IMR-90 (cell line): ENCODE measurements around the gene PIMREG. TPM values are rescaled to one million over a fixed set of nuclear protein-coding genes. Genes with fewer than 3 reads are reported as not detected.

Experiments
- ATAC-seq: fragments of 200-7000 bp; cut with Tn5 transposase; 2 replicates; pipeline ENCODE4 v1.9.1; 2020; ENCODE audit warnings: low read depth, mild to moderate bottlenecking, moderate library complexity
- BruUV-seq: library from RNA; stranded (reverse); fragments of 400-500 nt; replicated peaks from 2 replicates; lab custom pipeline; 2021; lab: Mats Ljungman, UMichigan
- CTCF ChIA-PET: fragments of 300-600 bp; formaldehyde crosslinking; extraction: SDS; loops from one replicate; lab custom pipeline; 2021; ENCODE audit warnings: antibody characterized with exemption; lab: Yijun Ruan, JAX
- POLR2A ChIA-PET: fragments of 300-600 bp; sonication (Branson Sonifier 250); formaldehyde crosslinking; loops from one replicate; lab custom pipeline; 2022; ENCODE audit warnings: antibody characterized with exemption; ENCODE audit not compliant: unreplicated experiment; lab: Charles Lee
- DNase-seq: peaks from one replicate; pipeline ENCODE4 v3.0.0; 2013
- H2AFZ ChIP-seq: replicated peaks from 2 replicates; pipeline ENCODE3; 2013; ENCODE audit warnings: low read length, mild to moderate bottlenecking; ENCODE audit not compliant: poor library complexity
- H2AK5ac ChIP-seq: 2 replicates; pipeline ENCODE4 v1.6.1; 2013; ENCODE audit warnings: low read depth, low read length, inconsistent platforms
- H2AK9ac ChIP-seq: replicated peaks from 2 replicates; pipeline ENCODE3; 2013; ENCODE audit warnings: mild to moderate bottlenecking, low read depth, low read length, moderate library complexity; ENCODE audit not compliant: poor library complexity
- H2BK120ac ChIP-seq: 2 replicates; pipeline ENCODE4 v1.6.1; 2013; ENCODE audit warnings: low read depth, low read length, inconsistent platforms
- H2BK15ac ChIP-seq: 3 replicates; pipeline ENCODE4 v1.6.1; 2013; ENCODE audit warnings: low read depth, low read length, inconsistent platforms
- H2BK20ac ChIP-seq: 2 replicates; pipeline ENCODE4 v1.6.1; 2013; ENCODE audit warnings: low read depth, mild to moderate bottlenecking, inconsistent platforms, low read length, moderate library complexity
- H2BK5ac ChIP-seq: 2 replicates; pipeline ENCODE4 v1.6.1; 2013; ENCODE audit warnings: mild to moderate bottlenecking, low read depth, low read length, inconsistent platforms; ENCODE audit not compliant: poor library complexity, severe bottlenecking
- H3K14ac ChIP-seq: replicated peaks from 2 replicates; pipeline ENCODE4 v1.6.1; 2013; ENCODE audit warnings: low read depth, low read length, inconsistent platforms
- H3K18ac ChIP-seq: 2 replicates; pipeline ENCODE4 v1.6.1; 2013; ENCODE audit warnings: low read depth, low read length, control low read depth
- H3K23ac ChIP-seq: 2 replicates; pipeline ENCODE4 v1.6.1; 2013; ENCODE audit warnings: low read depth, low read length, inconsistent platforms
- H3K27ac ChIP-seq: 2 replicates; pipeline ENCODE4 v1.5.1; 2013; ENCODE audit warnings: mild to moderate bottlenecking, control low read depth, low read length; ENCODE audit not compliant: insufficient read depth
- H3K27me3 ChIP-seq: 2 replicates; pipeline ENCODE4 v1.6.1; 2013; ENCODE audit warnings: low read length; ENCODE audit not compliant: control insufficient read depth, insufficient read depth
- H3K36me3 ChIP-seq: 2 replicates; pipeline ENCODE4 v1.6.1; 2013; ENCODE audit warnings: low read length, mixed read lengths; ENCODE audit not compliant: control insufficient read depth, insufficient read depth
- H3K4ac ChIP-seq: 2 replicates; pipeline ENCODE4 v1.6.1; 2013; ENCODE audit warnings: low read depth, low read length, inconsistent platforms
- H3K4me1 ChIP-seq: 2 replicates; pipeline ENCODE4 v1.6.1; 2013; ENCODE audit warnings: low read length, mixed read lengths; ENCODE audit not compliant: control insufficient read depth, insufficient read depth
- H3K4me2 ChIP-seq: 2 replicates; pipeline ENCODE4 v1.6.1; 2013; ENCODE audit warnings: low read depth, mild to moderate bottlenecking, control low read depth, low read length, moderate library complexity
- H3K4me3 ChIP-seq: 2 replicates; pipeline ENCODE4 v1.5.1; 2013; ENCODE audit warnings: low read depth, mild to moderate bottlenecking, control low read depth, low read length, moderate library complexity; ENCODE audit not compliant: insufficient read depth
- H3K56ac ChIP-seq: 2 replicates; pipeline ENCODE4 v1.6.1; 2013; ENCODE audit warnings: low read length, inconsistent platforms; ENCODE audit not compliant: insufficient read depth; ENCODE audit errors: extremely low read depth
- H3K79me1 ChIP-seq, 2 experiments: 2 replicates each; pipeline ENCODE4 v1.6.1; 2013; ENCODE audit warnings: low read length in 2 of 2, inconsistent platforms in 1 of 2, low read depth in 1 of 2
- H3K9ac ChIP-seq: 2 replicates; pipeline ENCODE4 v1.6.1; 2013; ENCODE audit warnings: low read depth, low read length, control low read depth
- H3K9me1 ChIP-seq: 2 replicates; pipeline ENCODE4 v1.6.1; 2013; ENCODE audit warnings: low read length, inconsistent platforms; ENCODE audit not compliant: insufficient read depth
- H3K9me3 ChIP-seq: 2 replicates; pipeline ENCODE4 v1.6.1; 2013; ENCODE audit warnings: low read length; ENCODE audit not compliant: control insufficient read depth, insufficient read depth
- H4K20me1 ChIP-seq: 2 replicates; pipeline ENCODE4 v1.6.1; 2013; ENCODE audit warnings: low read length, inconsistent platforms; ENCODE audit not compliant: insufficient read depth
- H4K5ac ChIP-seq: 2 replicates; pipeline ENCODE4 v1.6.1; 2013; ENCODE audit warnings: mild to moderate bottlenecking, low read depth, low read length, control low read depth
- H4K8ac ChIP-seq, 2 experiments: 2 replicates each; pipeline ENCODE4 v1.6.1; 2013; ENCODE audit warnings: low read depth in 2 of 2, low read length in 2 of 2, control low read depth in 1 of 2, inconsistent platforms in 1 of 2
- H4K91ac ChIP-seq: 2 replicates; pipeline ENCODE4 v1.6.1; 2013; ENCODE audit warnings: low read depth, low read length, inconsistent platforms; ENCODE audit not compliant: insufficient read depth
- BHLHE40 ChIP-seq: fragments of 150-350 bp; IDR thresholded peaks from 2 replicates; pipeline ENCODE4 v1.6.1; 2016; ENCODE audit warnings: mild to moderate bottlenecking, low read depth, low read length
- CEBPB ChIP-seq: IDR thresholded peaks from 2 replicates; pipeline ENCODE4 v1.6.1; 2012; ENCODE audit warnings: low read depth, low read length, improper control_type of control experiment
- CHD1 ChIP-seq: IDR thresholded peaks from 2 replicates; pipeline ENCODE4 v1.6.1; 2012; ENCODE audit warnings: low read depth, low read length, improper control_type of control experiment
- FOS ChIP-seq: fragments of 150-350 bp; IDR thresholded peaks from 2 replicates; pipeline ENCODE4 v1.6.1; 2016; ENCODE audit warnings: low read depth, low read length
- MAFK ChIP-seq: IDR thresholded peaks from 2 replicates; pipeline ENCODE4 v1.6.1; 2012; ENCODE audit warnings: low read depth, low read length, improper control_type of control experiment
- MAZ ChIP-seq: IDR thresholded peaks from 2 replicates; pipeline ENCODE4 v1.6.1; 2012; ENCODE audit warnings: low read depth, mild to moderate bottlenecking, low read length, improper control_type of control experiment, moderate library complexity, borderline replicate concordance
- MXI1 ChIP-seq: IDR thresholded peaks from 2 replicates; pipeline ENCODE4 v1.6.1; 2012; ENCODE audit warnings: low read depth, mild to moderate bottlenecking, low read length, moderate library complexity, borderline replicate concordance
- NFE2L2 ChIP-seq: fragments of 150-350 bp; IDR thresholded peaks from 2 replicates; pipeline ENCODE4 v1.6.1; 2016; ENCODE audit warnings: low read depth, mild to moderate bottlenecking, low read length
- POLR2A ChIP-seq: IDR thresholded peaks from 2 replicates; pipeline ENCODE4 v1.6.1; 2012; ENCODE audit warnings: mild to moderate bottlenecking, low read depth, low read length
- RAD21 ChIP-seq: IDR thresholded peaks from 2 replicates; pipeline ENCODE4 v1.6.1; 2012; ENCODE audit warnings: low read length, improper control_type of control experiment
- RCOR1 ChIP-seq: IDR thresholded peaks from 2 replicates; pipeline ENCODE4 v1.6.1; 2012; ENCODE audit warnings: mild to moderate bottlenecking, low read length, improper control_type of control experiment; ENCODE audit not compliant: insufficient replicate concordance
- RFX5 ChIP-seq: IDR thresholded peaks from 2 replicates; pipeline ENCODE4 v1.8.0; 2012; ENCODE audit warnings: low read depth, mild to moderate bottlenecking, low read length, moderate library complexity
- SMC3 ChIP-seq: fragments of 150-350 bp; IDR thresholded peaks from 2 replicates; pipeline ENCODE4 v1.6.1; 2016; ENCODE audit warnings: low read depth, mild to moderate bottlenecking, antibody characterized with exemption, low read length, moderate library complexity
- WGBS, 2 experiments: methylation state at CpG; one replicate each; pipeline versions ENCODE4 v1.1.5 to v1.1.7; 2013; ENCODE audit warnings: missing lambda C conversion rate in 2 of 2; ENCODE audit not compliant: insufficient read length in 1 of 2; ENCODE audit errors: extremely low coverage in 2 of 2; 5-methylcytosine and 5-hydroxymethylcytosine counted together
- dilution Hi-C: fragments of 300-500 bp; cut with HindIII; formaldehyde crosslinking; loops from one replicate; pipeline ENCODE4 v1.14.3; 2018; ENCODE audit warnings: low sequenced_read_pairs; ENCODE audit not compliant: unreplicated experiment
- in situ Hi-C: fragments of 300-500 bp; cut with MboI; formaldehyde crosslinking; loops from 3 replicates; pipeline ENCODE4 v1.14.3; 2019; ENCODE audit warnings: low sequenced_read_pairs, inconsistent platforms, mixed read lengths
- intact Hi-C: fragments of 100-400 bp; cut with micrococcal nuclease; formaldehyde crosslinking; loops from 2 replicates; pipeline ENCODE4 v1.10.0; 2022
- polyA plus RNA-seq, 3 experiments: library from polyadenylated mRNA; depleted of rRNA; stranded (reverse); fragments of >200 nt; gene quantifications; 2 replicates each; pipeline ENCODE4 v1.2.3, GENCODE V29; 2012; ENCODE audit warnings: low replicate concordance in 1 of 3
- total RNA-seq: library from RNA; depleted of rRNA; stranded (reverse); fragments of >200 nt; gene quantifications from 2 replicates; pipeline ENCODE4 v1.2.3, GENCODE V29; 2012
- TF ChIP-seq, protein P1 (sequence below): conservative IDR thresholded peaks from 2 replicates; pipeline ENCODE4 v1.5.1; 2012; ENCODE audit warnings: mild to moderate bottlenecking, low read depth, low read length, improper control_type of control experiment
- TF ChIP-seq, protein P2 (sequence below): fragments of 150-350 bp; IDR thresholded peaks from 2 replicates; pipeline ENCODE4 v1.6.1; 2017; ENCODE audit warnings: mild to moderate bottlenecking, antibody characterized with exemption, low read length, low read depth
- TF ChIP-seq, protein P3 (sequence below): fragments of 150-350 bp; IDR thresholded peaks from 2 replicates; pipeline ENCODE4 v1.6.1; 2016; ENCODE audit warnings: low read depth, mild to moderate bottlenecking, low read length, moderate library complexity, borderline replicate concordance

Gene PIMREG
- total and polyA plus RNA-seq, 2 of the 4 experiments (the other 2 are of a cell fraction): 21.5 to 25.9 TPM

DNA sequence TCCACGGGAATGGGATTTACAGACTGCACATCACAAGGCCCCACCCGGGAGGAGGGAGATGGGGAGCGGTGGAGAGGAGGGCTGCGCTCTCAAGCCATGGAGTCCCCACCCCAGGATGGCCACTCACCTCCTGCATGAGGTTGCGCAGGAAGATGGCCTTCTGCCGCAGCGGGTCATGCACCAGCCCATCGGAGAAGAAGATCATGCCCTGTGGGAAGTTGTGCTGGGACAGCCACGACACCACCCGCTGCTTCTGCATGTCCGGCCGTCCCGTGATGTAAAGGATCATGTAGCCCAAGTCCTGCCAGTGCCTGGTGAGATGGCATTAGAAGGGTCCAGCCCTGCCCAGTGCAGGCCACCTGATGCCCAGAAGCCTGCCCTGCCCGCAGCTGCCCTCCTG, 17.0 kb downstream of the PIMREG start:
- TF ChIP-seq CHD1: no peak
- TF ChIP-seq MXI1: no peak
- TF ChIP-seq, protein P1, sequence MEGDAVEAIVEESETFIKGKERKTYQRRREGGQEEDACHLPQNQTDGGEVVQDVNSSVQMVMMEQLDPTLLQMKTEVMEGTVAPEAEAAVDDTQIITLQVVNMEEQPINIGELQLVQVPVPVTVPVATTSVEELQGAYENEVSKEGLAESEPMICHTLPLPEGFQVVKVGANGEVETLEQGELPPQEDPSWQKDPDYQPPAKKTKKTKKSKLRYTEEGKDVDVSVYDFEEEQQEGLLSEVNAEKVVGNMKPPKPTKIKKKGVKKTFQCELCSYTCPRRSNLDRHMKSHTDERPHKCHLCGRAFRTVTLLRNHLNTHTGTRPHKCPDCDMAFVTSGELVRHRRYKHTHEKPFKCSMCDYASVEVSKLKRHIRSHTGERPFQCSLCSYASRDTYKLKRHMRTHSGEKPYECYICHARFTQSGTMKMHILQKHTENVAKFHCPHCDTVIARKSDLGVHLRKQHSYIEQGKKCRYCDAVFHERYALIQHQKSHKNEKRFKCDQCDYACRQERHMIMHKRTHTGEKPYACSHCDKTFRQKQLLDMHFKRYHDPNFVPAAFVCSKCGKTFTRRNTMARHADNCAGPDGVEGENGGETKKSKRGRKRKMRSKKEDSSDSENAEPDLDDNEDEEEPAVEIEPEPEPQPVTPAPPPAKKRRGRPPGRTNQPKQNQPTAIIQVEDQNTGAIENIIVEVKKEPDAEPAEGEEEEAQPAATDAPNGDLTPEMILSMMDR: no peak
- TF ChIP-seq, protein P2, sequence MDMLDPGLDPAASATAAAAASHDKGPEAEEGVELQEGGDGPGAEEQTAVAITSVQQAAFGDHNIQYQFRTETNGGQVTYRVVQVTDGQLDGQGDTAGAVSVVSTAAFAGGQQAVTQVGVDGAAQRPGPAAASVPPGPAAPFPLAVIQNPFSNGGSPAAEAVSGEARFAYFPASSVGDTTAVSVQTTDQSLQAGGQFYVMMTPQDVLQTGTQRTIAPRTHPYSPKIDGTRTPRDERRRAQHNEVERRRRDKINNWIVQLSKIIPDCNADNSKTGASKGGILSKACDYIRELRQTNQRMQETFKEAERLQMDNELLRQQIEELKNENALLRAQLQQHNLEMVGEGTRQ: no peak
- no peak for TF ChIP-seq NFE2L2
- no peak for TF ChIP-seq RAD21
- no peak for TF ChIP-seq FOS
- TF ChIP-seq RCOR1: no peak
- TF ChIP-seq RFX5: no peak
- TF ChIP-seq MAZ: no peak
- no peak for TF ChIP-seq POLR2A
- no peak for TF ChIP-seq SMC3
- TF ChIP-seq, protein P3, sequence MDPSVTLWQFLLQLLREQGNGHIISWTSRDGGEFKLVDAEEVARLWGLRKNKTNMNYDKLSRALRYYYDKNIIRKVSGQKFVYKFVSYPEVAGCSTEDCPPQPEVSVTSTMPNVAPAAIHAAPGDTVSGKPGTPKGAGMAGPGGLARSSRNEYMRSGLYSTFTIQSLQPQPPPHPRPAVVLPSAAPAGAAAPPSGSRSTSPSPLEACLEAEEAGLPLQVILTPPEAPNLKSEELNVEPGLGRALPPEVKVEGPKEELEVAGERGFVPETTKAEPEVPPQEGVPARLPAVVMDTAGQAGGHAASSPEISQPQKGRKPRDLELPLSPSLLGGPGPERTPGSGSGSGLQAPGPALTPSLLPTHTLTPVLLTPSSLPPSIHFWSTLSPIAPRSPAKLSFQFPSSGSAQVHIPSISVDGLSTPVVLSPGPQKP: no peak
- TF ChIP-seq MAFK: no peak
- no peak for TF ChIP-seq CEBPB
- TF ChIP-seq BHLHE40: no peak
- no peak overlapping the region for H2AFZ ChIP-seq
- H3K27me3 ChIP-seq: no peaks in the 10 kb centered on the region
- DNase-seq (no peak), ATAC-seq (no peak)
- no peak overlapping the region for H2AK5ac ChIP-seq
- no peak overlapping the region for H4K8ac ChIP-seq
- H3K27ac ChIP-seq: no peak overlapping the region
- no peak overlapping the region for H4K5ac ChIP-seq
- H2AK9ac ChIP-seq: no peak overlapping the region
- H3K79me1 ChIP-seq: no peaks in the 10 kb centered on the region
- H3K4me3 ChIP-seq: no peak overlapping the region
- H4K91ac ChIP-seq: no peak overlapping the region
- no peak overlapping the region for H3K4me2 ChIP-seq
- POLR2A ChIA-PET: no interaction called here
- no peak overlapping the region for H2BK5ac ChIP-seq
- no peaks in the 10 kb centered on the region for H3K36me3 ChIP-seq
- BruUV-seq: no TSS peak
- intact Hi-C loops: no loop called here
- H3K9me3 ChIP-seq: no peaks in the 10 kb centered on the region
- no peak overlapping the region for H3K4ac ChIP-seq
- dilution Hi-C loops: no loop called here
- H3K56ac ChIP-seq: no peak overlapping the region
- no peak overlapping the region for H3K14ac ChIP-seq
- H3K4me1 ChIP-seq: peaks cover 11% of the 10 kb centered on the region
- no peak overlapping the region for H3K18ac ChIP-seq
- CTCF ChIA-PET: no interaction called here
- H4K20me1 ChIP-seq: no peaks in the 10 kb centered on the region
- peaks cover 9% of the 10 kb centered on the region for H3K9me1 ChIP-seq
- no peak overlapping the region for H3K9ac ChIP-seq
- in situ Hi-C loops: no loop called here
- H2BK120ac ChIP-seq: no peak overlapping the region
- H2BK20ac ChIP-seq: no peak overlapping the region
- H3K23ac ChIP-seq: no peak overlapping the region
- WGBS, 2 experiments: 100% methylated on average over 3 of the region's 14 CpGs; no CpG with 5 or more reads in 1 of the 2 experiments
- H2BK15ac ChIP-seq: no peak overlapping the region
